ENCODE results near the gene CEL.

The CEL gene

DNA sequence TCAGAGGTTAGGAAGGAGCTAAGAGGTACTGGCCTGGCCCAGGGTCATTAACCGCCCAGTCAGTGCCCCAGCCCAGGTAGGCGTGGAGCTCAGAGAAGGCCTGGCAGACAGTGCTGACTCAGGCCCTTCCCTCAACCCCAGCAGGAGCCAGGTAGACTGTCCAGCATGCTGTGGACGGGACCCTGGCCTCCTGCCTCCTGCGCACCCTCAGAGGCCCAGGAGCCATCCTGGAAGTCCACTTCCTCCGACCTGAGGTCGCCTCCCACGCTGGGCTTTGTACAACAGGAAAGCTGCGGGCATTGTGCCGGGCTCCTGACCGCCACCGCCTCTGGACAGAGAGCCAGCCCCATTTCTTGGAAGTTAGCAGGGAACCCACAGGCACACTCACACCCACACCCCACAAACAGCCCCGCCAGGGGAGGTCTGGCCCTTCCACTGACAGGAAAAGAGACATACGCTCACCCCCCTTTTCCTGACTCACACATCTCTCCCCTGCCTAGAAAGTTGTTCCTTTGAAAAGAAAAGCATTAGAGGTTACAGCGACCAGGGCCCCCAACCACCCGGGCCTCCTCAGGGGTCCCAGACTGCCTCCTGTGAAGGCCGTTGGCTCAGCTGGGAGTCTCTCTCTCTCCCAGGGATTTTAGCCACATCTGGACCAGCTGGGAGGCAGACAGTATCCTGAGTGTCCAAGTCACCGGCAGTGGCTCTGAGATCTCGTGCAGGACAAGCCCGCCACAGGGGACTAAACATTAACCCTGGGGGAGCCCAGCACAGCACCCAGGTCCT lies 51.6 kb downstream of the CEL start:
- DNase-seq (ENCODE audit: low read depth): no peak
- TF ChIP-seq CTCF (IDR thresholded peaks at IDR 0.05; ENCODE audit: control insufficient read depth, extremely low read depth, insufficient read depth): no peak
- H3K4me3 ChIP-seq (ENCODE audit: low read depth, low read length): no peak overlapping the region

DNA sequence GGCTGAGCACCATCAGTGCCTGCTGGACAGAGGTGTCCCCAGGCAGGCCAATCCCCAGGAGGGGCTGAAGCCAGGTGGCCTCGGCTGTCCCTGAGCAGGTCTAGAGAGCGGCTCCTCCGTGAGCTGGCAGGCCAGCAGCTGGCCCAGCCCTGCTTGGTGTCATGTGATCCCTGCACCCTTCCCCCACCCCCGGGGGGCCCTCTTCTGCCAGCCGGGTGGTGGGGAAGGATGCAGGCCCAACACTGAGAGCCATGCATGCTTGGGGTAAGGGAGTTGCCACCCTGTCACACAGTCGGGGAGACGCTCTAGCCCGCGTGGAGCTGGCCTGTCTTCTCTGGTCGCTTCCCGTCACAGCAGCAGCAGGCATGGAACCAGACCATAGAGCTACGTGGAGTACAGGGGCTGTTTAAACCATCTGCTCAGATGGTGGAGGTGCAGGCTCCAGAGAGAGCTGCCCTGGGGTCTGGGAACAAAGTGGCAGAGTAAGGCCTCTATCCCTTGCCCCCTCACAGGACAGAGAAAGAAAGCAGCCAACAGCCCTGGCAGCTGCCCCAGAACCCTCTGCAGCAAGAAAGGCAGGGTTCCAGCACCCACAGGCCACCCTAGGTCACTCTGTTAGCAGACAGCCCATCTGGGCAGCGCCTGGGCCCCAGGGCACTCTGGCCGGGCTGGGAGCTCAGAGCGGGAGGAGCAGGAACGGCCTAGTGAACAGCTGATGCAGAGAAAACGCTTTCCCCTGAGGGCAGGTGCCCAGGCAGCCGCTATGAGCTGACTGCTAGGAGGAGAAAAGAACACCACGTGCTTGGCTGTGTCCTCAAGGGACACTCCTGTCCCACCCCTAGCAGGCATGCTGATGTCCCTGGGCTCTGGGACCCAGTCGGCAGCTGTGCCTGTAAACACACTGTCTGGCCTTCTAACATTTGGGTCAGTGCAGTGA lies 52.4 kb downstream of the CEL start:
- DNase-seq (ENCODE audit: low read depth): peak; percentile 70
- H3K4me3 ChIP-seq (ENCODE audit: low read depth, low read length): no peak overlapping the region
- no peak for TF ChIP-seq CTCF (IDR thresholded peaks at IDR 0.05; ENCODE audit: control insufficient read depth, extremely low read depth, insufficient read depth)

- H3K4me3 ChIP-seq (ENCODE audit: low read depth, low read length): no peak overlapping the region
- DNase-seq (ENCODE audit: low read depth): no peak
- no peak for TF ChIP-seq CTCF (IDR thresholded peaks at IDR 0.05; ENCODE audit: control insufficient read depth, extremely low read depth, insufficient read depth)
Observed at GRCh38 chr9:133114886-133115603, 53.3 kb downstream of the CEL start.

GRCh38 chr9:133115604-133116345 lies 54.0 kb downstream of the CEL start:
- no peak for DNase-seq (ENCODE audit: low read depth)
- H3K4me3 ChIP-seq (ENCODE audit: low read depth, low read length): no peak overlapping the region
- no peak for TF ChIP-seq CTCF (IDR thresholded peaks at IDR 0.05; ENCODE audit: control insufficient read depth, extremely low read depth, insufficient read depth)

DNA sequence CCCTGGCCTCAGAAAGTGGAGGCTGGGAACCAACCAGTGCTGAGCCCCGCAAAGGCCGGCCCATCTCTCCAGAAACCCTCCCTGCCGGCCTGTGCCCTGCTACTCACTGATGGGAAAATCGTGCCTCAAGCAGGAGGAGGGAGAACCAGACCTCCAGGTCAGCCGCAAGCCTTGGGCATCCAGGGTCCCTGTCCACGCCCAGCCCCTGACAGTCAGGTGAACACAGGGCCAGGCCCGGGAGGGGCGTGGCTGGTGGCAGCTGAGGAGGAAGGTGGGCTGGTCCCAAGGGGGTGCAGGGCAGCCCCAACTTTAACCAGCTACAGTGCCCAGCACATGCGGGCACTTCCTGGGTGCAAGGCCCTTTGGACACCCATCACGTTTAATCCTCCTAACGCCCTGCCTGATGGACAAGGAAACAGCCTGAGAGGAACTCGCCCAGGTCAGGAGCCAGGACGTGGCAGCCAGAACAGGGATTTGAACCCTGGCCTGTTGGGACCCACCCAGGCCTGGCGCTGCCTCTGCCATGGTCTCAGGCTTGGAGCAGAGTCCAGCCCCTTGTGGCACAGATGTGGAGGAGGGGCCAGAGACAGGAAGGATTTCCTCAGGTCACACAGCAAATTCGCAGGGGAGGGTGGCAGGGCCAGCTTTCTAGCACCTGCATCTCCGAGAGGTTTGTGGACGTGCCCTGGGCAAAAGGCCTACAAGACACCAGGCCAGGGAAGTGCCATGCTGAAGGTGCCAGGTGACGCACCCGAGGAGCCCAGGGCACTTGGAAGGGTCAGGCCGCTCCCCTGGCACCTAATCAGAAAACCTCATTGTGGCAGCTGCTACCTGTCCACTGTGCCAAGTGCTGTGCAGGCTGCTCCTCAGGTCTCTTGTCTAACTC lies 54.8 kb downstream of the CEL start:
- no peak for TF ChIP-seq CTCF (IDR thresholded peaks at IDR 0.05; ENCODE audit: control insufficient read depth, extremely low read depth, insufficient read depth)
- peak; percentile 68 for DNase-seq (ENCODE audit: low read depth)
- H3K4me3 ChIP-seq (ENCODE audit: low read depth, low read length): no peak overlapping the region

Measured in LNCaP clone FGC (cell line).